Measurements from ENCODE around the gene TRMT6. TPM values are rescaled to one million over a fixed set of nuclear protein-coding genes. Genes with fewer than 3 reads are reported as not detected.

Gene TRMT6
- total and polyA plus RNA-seq, 4 donors = 3.1 to 6.2 (median 4.0) TPM

DNA sequence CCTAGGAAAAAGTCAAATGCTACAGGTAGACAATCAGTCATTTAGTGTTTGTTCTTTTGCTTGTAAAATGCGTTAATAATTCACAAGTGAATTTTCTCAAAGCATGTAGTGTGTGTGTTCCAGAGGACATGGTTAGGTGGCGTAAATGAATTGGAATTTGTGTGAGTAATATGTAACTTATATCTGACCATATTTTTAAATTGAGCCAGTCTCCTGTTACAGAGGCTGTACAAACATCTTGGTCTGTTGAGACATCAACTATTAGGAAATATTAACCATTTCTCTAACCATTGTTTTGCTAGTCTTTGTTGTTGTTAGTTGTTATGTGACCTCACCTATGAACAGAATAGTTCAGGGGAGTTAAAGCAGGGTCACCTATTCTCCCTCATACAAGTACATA is 22.8 kb upstream of the TRMT6 start:
- no peaks in the 10 kb centered on the region for H3K9me3 ChIP-seq (ENCODE audit: control insufficient read depth in 4 of 4, low read length in 3 of 4)
- TF ChIP-seq FOXA1 (IDR thresholded peaks at IDR 0.05) (no peak), HNF4G (IDR thresholded peaks at IDR 0.05) (no peak), SP1 (IDR thresholded peaks at IDR 0.05) (peak; percentile 13), EGR1 (IDR thresholded peaks at IDR 0.05; ENCODE audit: low read depth in 2 of 2) (no peak), RXRA (IDR thresholded peaks at IDR 0.05) (no peak), JUND (IDR thresholded peaks at IDR 0.05) (no peak)
- TF ChIP-seq, protein P1, sequence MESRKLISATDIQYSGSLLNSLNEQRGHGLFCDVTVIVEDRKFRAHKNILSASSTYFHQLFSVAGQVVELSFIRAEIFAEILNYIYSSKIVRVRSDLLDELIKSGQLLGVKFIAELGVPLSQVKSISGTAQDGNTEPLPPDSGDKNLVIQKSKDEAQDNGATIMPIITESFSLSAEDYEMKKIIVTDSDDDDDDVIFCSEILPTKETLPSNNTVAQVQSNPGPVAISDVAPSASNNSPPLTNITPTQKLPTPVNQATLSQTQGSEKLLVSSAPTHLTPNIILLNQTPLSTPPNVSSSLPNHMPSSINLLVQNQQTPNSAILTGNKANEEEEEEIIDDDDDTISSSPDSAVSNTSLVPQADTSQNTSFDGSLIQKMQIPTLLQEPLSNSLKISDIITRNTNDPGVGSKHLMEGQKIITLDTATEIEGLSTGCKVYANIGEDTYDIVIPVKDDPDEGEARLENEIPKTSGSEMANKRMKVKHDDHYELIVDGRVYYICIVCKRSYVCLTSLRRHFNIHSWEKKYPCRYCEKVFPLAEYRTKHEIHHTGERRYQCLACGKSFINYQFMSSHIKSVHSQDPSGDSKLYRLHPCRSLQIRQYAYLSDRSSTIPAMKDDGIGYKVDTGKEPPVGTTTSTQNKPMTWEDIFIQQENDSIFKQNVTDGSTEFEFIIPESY (IDR thresholded peaks at IDR 0.05) = no peak
- TF ChIP-seq, protein P2, sequence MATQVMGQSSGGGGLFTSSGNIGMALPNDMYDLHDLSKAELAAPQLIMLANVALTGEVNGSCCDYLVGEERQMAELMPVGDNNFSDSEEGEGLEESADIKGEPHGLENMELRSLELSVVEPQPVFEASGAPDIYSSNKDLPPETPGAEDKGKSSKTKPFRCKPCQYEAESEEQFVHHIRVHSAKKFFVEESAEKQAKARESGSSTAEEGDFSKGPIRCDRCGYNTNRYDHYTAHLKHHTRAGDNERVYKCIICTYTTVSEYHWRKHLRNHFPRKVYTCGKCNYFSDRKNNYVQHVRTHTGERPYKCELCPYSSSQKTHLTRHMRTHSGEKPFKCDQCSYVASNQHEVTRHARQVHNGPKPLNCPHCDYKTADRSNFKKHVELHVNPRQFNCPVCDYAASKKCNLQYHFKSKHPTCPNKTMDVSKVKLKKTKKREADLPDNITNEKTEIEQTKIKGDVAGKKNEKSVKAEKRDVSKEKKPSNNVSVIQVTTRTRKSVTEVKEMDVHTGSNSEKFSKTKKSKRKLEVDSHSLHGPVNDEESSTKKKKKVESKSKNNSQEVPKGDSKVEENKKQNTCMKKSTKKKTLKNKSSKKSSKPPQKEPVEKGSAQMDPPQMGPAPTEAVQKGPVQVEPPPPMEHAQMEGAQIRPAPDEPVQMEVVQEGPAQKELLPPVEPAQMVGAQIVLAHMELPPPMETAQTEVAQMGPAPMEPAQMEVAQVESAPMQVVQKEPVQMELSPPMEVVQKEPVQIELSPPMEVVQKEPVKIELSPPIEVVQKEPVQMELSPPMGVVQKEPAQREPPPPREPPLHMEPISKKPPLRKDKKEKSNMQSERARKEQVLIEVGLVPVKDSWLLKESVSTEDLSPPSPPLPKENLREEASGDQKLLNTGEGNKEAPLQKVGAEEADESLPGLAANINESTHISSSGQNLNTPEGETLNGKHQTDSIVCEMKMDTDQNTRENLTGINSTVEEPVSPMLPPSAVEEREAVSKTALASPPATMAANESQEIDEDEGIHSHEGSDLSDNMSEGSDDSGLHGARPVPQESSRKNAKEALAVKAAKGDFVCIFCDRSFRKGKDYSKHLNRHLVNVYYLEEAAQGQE (IDR thresholded peaks at IDR 0.05) = no peak
- H3K4me3 ChIP-seq (ENCODE audit: low read depth in 1 of 3, low read length in 3 of 3) = no peak overlapping the region
- no peak overlapping the region for H3K9ac ChIP-seq (ENCODE audit: low read depth in 1 of 2, low read length in 2 of 2)
- no peak for DNase-seq (ENCODE audit: low spot score)
- H3K36me3 ChIP-seq (ENCODE audit: control insufficient read depth in 4 of 4, insufficient read depth in 3 of 4, low read depth in 1 of 4, low read length in 3 of 4) = peaks cover 0 to 2% (median under 1%) of the 10 kb centered on the region in 4 donors
- 67% methylated on average over 2 of the region's 2 CpGs for WGBS
- H3K4me1 ChIP-seq (ENCODE audit: control insufficient read depth in 4 of 4, insufficient read depth in 4 of 4, low read length in 3 of 4) = no peaks in the 10 kb centered on the region
- no peaks in the 10 kb centered on the region for H3K27me3 ChIP-seq (ENCODE audit: control insufficient read depth in 4 of 4, insufficient read depth in 4 of 4, low read length in 3 of 4)
- H3K27ac ChIP-seq (ENCODE audit: low read depth in 1 of 2, low read length in 2 of 2) = no peak overlapping the region

DNA sequence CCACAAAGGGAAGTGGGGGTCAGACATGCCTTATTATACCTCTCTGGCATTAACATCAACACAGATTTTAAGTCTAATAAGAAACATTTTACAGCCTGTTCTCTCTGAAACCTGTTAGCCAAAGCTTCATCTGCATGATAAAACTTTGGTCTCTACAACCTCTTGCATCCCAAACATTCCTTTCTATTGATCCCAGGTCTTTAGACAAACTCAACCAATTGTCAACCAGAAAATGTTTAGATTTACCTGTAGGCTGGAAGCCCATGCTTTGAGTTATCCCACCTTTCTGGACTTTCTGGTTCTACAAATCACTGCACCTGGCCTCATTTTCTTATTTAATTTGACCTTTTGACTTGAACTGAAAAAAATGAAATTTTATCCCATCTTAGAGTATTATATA is 20.9 kb upstream of the TRMT6 start:
- Histone ChIP-seq H3K36me3 (ENCODE audit: control insufficient read depth in 4 of 4, insufficient read depth in 3 of 4, low read depth in 1 of 4, low read length in 3 of 4) (peaks cover 0 to 8% (median 3%) of the 10 kb centered on the region in 4 donors), H3K4me3 (ENCODE audit: low read depth in 1 of 3, low read length in 3 of 3) (no peak overlapping the region), H3K27me3 (ENCODE audit: control insufficient read depth in 4 of 4, insufficient read depth in 4 of 4, low read length in 3 of 4) (no peaks in the 10 kb centered on the region), H3K27ac (ENCODE audit: low read depth in 1 of 2, low read length in 2 of 2) (no peak overlapping the region), H3K9ac (ENCODE audit: low read depth in 1 of 2, low read length in 2 of 2) (no peak overlapping the region), H3K9me3 (ENCODE audit: control insufficient read depth in 4 of 4, low read length in 3 of 4) (no peaks in the 10 kb centered on the region), H3K4me1 (ENCODE audit: control insufficient read depth in 4 of 4, insufficient read depth in 4 of 4, low read length in 3 of 4) (no peaks in the 10 kb centered on the region)
- TF ChIP-seq EGR1 (IDR thresholded peaks at IDR 0.05; ENCODE audit: low read depth in 2 of 2) (no peak), FOXA2 (IDR thresholded peaks at IDR 0.05) (no peak), TAF1 (conservative IDR thresholded peaks at IDR 0.05) (no peak), GABPA (IDR thresholded peaks at IDR 0.05 in 1 of 2, conservative IDR thresholded peaks at IDR 0.05 in 1 of 2) (no peak), SP1 (IDR thresholded peaks at IDR 0.05) (no peak), HNF4G (IDR thresholded peaks at IDR 0.05) (no peak)
- TF ChIP-seq, protein P3, sequence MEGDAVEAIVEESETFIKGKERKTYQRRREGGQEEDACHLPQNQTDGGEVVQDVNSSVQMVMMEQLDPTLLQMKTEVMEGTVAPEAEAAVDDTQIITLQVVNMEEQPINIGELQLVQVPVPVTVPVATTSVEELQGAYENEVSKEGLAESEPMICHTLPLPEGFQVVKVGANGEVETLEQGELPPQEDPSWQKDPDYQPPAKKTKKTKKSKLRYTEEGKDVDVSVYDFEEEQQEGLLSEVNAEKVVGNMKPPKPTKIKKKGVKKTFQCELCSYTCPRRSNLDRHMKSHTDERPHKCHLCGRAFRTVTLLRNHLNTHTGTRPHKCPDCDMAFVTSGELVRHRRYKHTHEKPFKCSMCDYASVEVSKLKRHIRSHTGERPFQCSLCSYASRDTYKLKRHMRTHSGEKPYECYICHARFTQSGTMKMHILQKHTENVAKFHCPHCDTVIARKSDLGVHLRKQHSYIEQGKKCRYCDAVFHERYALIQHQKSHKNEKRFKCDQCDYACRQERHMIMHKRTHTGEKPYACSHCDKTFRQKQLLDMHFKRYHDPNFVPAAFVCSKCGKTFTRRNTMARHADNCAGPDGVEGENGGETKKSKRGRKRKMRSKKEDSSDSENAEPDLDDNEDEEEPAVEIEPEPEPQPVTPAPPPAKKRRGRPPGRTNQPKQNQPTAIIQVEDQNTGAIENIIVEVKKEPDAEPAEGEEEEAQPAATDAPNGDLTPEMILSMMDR (IDR thresholded peaks at IDR 0.05; ENCODE audit: low read depth, low read length, missing input control) = no peak
- TF ChIP-seq, protein P4, sequence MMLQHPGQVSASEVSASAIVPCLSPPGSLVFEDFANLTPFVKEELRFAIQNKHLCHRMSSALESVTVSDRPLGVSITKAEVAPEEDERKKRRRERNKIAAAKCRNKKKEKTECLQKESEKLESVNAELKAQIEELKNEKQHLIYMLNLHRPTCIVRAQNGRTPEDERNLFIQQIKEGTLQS (IDR thresholded peaks at IDR 0.05) = no peak
- DNase-seq (ENCODE audit: low spot score) = no peak
